ENCODE results near the gene RABGAP1L. TPM values are rescaled to one million over a fixed set of nuclear protein-coding genes. Genes with fewer than 3 reads are reported as not detected.

RABGAP1L gene
- total and polyA plus RNA-seq, 2 donors (not counting 3 experiments of a cell fraction or from before 2014, with no cell fraction given): 6.4 to 22.2 TPM

- TF ChIP-seq GATA2 (IDR thresholded peaks at IDR 0.05; ENCODE audit: insufficient read depth, insufficient read length, low read depth, low read length): no peak
- TF ChIP-seq, protein P1, sequence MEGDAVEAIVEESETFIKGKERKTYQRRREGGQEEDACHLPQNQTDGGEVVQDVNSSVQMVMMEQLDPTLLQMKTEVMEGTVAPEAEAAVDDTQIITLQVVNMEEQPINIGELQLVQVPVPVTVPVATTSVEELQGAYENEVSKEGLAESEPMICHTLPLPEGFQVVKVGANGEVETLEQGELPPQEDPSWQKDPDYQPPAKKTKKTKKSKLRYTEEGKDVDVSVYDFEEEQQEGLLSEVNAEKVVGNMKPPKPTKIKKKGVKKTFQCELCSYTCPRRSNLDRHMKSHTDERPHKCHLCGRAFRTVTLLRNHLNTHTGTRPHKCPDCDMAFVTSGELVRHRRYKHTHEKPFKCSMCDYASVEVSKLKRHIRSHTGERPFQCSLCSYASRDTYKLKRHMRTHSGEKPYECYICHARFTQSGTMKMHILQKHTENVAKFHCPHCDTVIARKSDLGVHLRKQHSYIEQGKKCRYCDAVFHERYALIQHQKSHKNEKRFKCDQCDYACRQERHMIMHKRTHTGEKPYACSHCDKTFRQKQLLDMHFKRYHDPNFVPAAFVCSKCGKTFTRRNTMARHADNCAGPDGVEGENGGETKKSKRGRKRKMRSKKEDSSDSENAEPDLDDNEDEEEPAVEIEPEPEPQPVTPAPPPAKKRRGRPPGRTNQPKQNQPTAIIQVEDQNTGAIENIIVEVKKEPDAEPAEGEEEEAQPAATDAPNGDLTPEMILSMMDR (IDR thresholded peaks at IDR 0.05; ENCODE audit: extremely low read depth in 1 of 2, insufficient read depth in 1 of 2, low read depth in 1 of 2, low read length in 2 of 2): no peak
- no peak for TF ChIP-seq FOS (IDR thresholded peaks at IDR 0.05; ENCODE audit: borderline replicate concordance, insufficient read depth, low read length)
- TF ChIP-seq EZH2 (IDR thresholded peaks at IDR 0.05; ENCODE audit: borderline replicate concordance, low read depth, low read length, severe bottlenecking): no peak
- no peak for TF ChIP-seq MYC (IDR thresholded peaks at IDR 0.05; ENCODE audit: low read depth, low read length)
- no peak for TF ChIP-seq POLR2A (IDR thresholded peaks at IDR 0.05; ENCODE audit: low read depth, low read length)
- no peak for TF ChIP-seq POLR2AphosphoS5 (IDR thresholded peaks at IDR 0.05; ENCODE audit: insufficient read depth, low read depth, low read length)
- TF ChIP-seq, protein P2, sequence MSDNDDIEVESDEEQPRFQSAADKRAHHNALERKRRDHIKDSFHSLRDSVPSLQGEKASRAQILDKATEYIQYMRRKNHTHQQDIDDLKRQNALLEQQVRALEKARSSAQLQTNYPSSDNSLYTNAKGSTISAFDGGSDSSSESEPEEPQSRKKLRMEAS (IDR thresholded peaks at IDR 0.05; ENCODE audit: insufficient read depth, insufficient read length): no peak
- TF ChIP-seq JUN (IDR thresholded peaks at IDR 0.05; ENCODE audit: borderline replicate concordance, insufficient read depth, insufficient read length, low read depth): no peak
- Histone ChIP-seq H2AFZ (ENCODE audit: low read depth, low read length) (no peak overlapping the region), H3K9me3 (replicated peaks; ENCODE audit: control insufficient read depth, insufficient read depth, low read length) (no peaks in the 10 kb centered on the region), H3K27ac (ENCODE audit: insufficient read depth, low read depth, low read length) (no peak overlapping the region), H3K9ac (replicated peaks; ENCODE audit: extremely low read depth, insufficient read depth, low read length) (no peak overlapping the region), H4K20me1 (replicated peaks; ENCODE audit: control insufficient read depth, extremely low read depth, insufficient read depth, low read length) (no peaks in the 10 kb centered on the region), H3K4me2 (ENCODE audit: insufficient read depth, low read length) (no peak overlapping the region), H3K9me1 (replicated peaks; ENCODE audit: control insufficient read depth, extremely low read depth, insufficient read depth, low read length) (no peaks in the 10 kb centered on the region), H3K4me3 (replicated peaks in 1 of 3; ENCODE audit: insufficient read depth in 1 of 3, low read depth in 1 of 3, low read length in 3 of 3) (no peak overlapping the region), H3K36me3 (ENCODE audit: control insufficient read depth in 2 of 2, extremely low read depth in 1 of 2, insufficient read depth in 2 of 2, low read length in 2 of 2) (no peaks in the 10 kb centered on the region), H3K27me3 (ENCODE audit: control insufficient read depth in 2 of 2, insufficient read depth in 2 of 2, low read length in 2 of 2) (no peaks in the 10 kb centered on the region), H3K4me1 (ENCODE audit: control insufficient read depth, extremely low read depth, insufficient read depth, low read length) (no peaks in the 10 kb centered on the region), H3K79me2 (ENCODE audit: control insufficient read depth, insufficient read depth, low read length) (no peaks in the 10 kb centered on the region)
- no peak for FAIRE-seq
- DNase-seq (ENCODE audit: low read depth, low spot score): no peak
- BruUV-seq (replicated peaks): no TSS peak
- ChIA-PET CTCF (interaction anchor here (0.6 kb wide), 1 partner anchor 1148 kb away, joined by 3 read pairs; no protein-coding TSS in a partner anchor), POLR2A (no interaction called here)
- dilution Hi-C loops (cut with MboI; ENCODE audit: extremely low pct_ligation_motif_present, low sequenced_read_pairs) (no loop called here), intact Hi-C loops (cut with micrococcal nuclease) (no loop called here)
Measured at GRCh38 chr1:174676856-174677255, 517.5 kb downstream of the RABGAP1L start.

Measured in endothelial cell of umbilical vein (primary cell).